Superior temporal gyrus (tissue), 1 donor: Measurements from ENCODE around the gene PTP4A2.

Experiments
- DNase-seq: peaks from one replicate; pipeline ENCODE4 v3.0.0-alpha.2; 2016; ENCODE audit errors: extremely low spot score

Gene PTP4A2

GRCh38 chr1:31886866-31887265 lies 51.3 kb downstream of the PTP4A2 start:
- DNase-seq: no peak

- no peak for DNase-seq
Measured at GRCh38 chr1:31885851-31886250, 52.3 kb downstream of the PTP4A2 start.

GRCh38 chr1:31883357-31883942 lies 54.7 kb downstream of the PTP4A2 start:
- no peak for DNase-seq

GRCh38 chr1:31881688-31882000 lies 56.5 kb downstream of the PTP4A2 start:
- DNase-seq: no peak

GRCh38 chr1:31880957-31881687 lies 57.0 kb downstream of the PTP4A2 start:
- DNase-seq: no peak

- DNase-seq: no peak
Measured at GRCh38 chr1:31879981-31880608, 58.1 kb downstream of the PTP4A2 start.

- DNase-seq: no peak
Measured at GRCh38 chr1:31878058-31878457, 60.1 kb downstream of the PTP4A2 start.

- no peak for DNase-seq
Measured at GRCh38 chr1:31877544-31877943, 60.6 kb downstream of the PTP4A2 start.

GRCh38 chr1:31875636-31876236 lies 62.4 kb downstream of the PTP4A2 start:
- DNase-seq: no peak

- no peak for DNase-seq
Measured at GRCh38 chr1:31874942-31875341, 63.2 kb downstream of the PTP4A2 start.

- DNase-seq: no peak
Measured at GRCh38 chr1:31872658-31873636, 65.2 kb downstream of the PTP4A2 start.

GRCh38 chr1:31871703-31872102 lies 66.5 kb downstream of the PTP4A2 start:
- DNase-seq: no peak

- DNase-seq: no peak
Measured at GRCh38 chr1:31870086-31870736, 68.0 kb downstream of the PTP4A2 start.

- no peak for DNase-seq
Measured at GRCh38 chr1:31869449-31869848, 68.7 kb downstream of the PTP4A2 start.

- DNase-seq: no peak
Measured at GRCh38 chr1:31868862-31869261, 69.3 kb downstream of the PTP4A2 start.

GRCh38 chr1:31867546-31867945 lies 70.6 kb downstream of the PTP4A2 start:
- DNase-seq: no peak

- DNase-seq: no peak
Measured at GRCh38 chr1:31866450-31867032, 71.6 kb downstream of the PTP4A2 start.

- no peak for DNase-seq
Measured at GRCh38 chr1:31865728-31866449, 72.3 kb downstream of the PTP4A2 start.

- no peak for DNase-seq
Measured at GRCh38 chr1:31862071-31862470, 76.1 kb downstream of the PTP4A2 start.

GRCh38 chr1:31861346-31861745 lies 76.8 kb downstream of the PTP4A2 start:
- no peak for DNase-seq
